CD14-positive monocyte (primary cell): ENCODE data around the gene KRT7. TPM values are rescaled to one million over a fixed set of nuclear protein-coding genes. Genes with fewer than 3 reads are reported as not detected.
"Not testable (repeated sequence)": the region's sequence is repeated elsewhere in the genome, so short reads cannot be mapped to it uniquely, and the experiment has no call there.

Experiments
- DNase-seq, 3 donors: peaks; one replicate each; pipeline ENCODE4 v3.0.0-alpha.2; 2011 to 2022
- H2AFZ ChIP-seq: 2 replicates; pipeline ENCODE4 v1.6.0; 2012; ENCODE audit warnings: mild to moderate bottlenecking, low read depth, low read length, inconsistent platforms; ENCODE audit not compliant: insufficient read depth, poor library complexity, severe bottlenecking
- H3K27ac ChIP-seq, 2 donors: 1 replicate in 1 of 2; 2 replicates in 1 of 2; pipeline ENCODE4 v1.5.1; 2012 to 2013; ENCODE audit warnings: low read length in 2 of 2, control low read depth in 1 of 2, inconsistent platforms in 1 of 2, low read depth in 1 of 2, mild to moderate bottlenecking in 1 of 2
- H3K27me3 ChIP-seq, 2 donors: one replicate each; pipeline versions ENCODE4 v1.6.0 to v1.6.1; 2011 to 2013; ENCODE audit warnings: low read length in 2 of 2; ENCODE audit not compliant: control insufficient read depth in 2 of 2, insufficient read depth in 2 of 2
- H3K36me3 ChIP-seq, 2 donors: replicated peaks in 1 of 2; 1 replicate in 1 of 2; 2 replicates in 1 of 2; pipeline versions ENCODE4 v1.5.1 to v1.6.1; 2012 to 2013; ENCODE audit warnings: low read length in 2 of 2, control low read depth in 1 of 2, inconsistent platforms in 1 of 2, mild to moderate bottlenecking in 1 of 2; ENCODE audit not compliant: insufficient read depth in 2 of 2, control insufficient read depth in 1 of 2
- H3K4me1 ChIP-seq, 2 donors: 1 replicate in 1 of 2; 2 replicates in 1 of 2; pipeline versions ENCODE4 v1.5.1 to v1.6.1; 2012 to 2013; ENCODE audit warnings: low read length in 2 of 2, control low read depth in 1 of 2, inconsistent platforms in 1 of 2, mild to moderate bottlenecking in 1 of 2, moderate library complexity in 1 of 2; ENCODE audit not compliant: insufficient read depth in 2 of 2, control insufficient read depth in 1 of 2
- H3K4me2 ChIP-seq: replicated peaks from 2 replicates; pipeline ENCODE3; 2012; ENCODE audit warnings: low read length, moderate library complexity, mild to moderate bottlenecking; ENCODE audit not compliant: poor library complexity, severe bottlenecking; ENCODE audit errors: extremely low read depth
- H3K4me3 ChIP-seq, 3 experiments: fragments of 200-600 bp in 1 of 3; sonication (generic) in 1 of 3; replicated peaks in 1 of 3; 1 replicate in 2 of 3; 2 replicates in 1 of 3; pipeline ENCODE4 v1.5.1; 2011 to 2013; ENCODE audit warnings: low read length in 3 of 3, mild to moderate bottlenecking in 3 of 3, control low read depth in 2 of 3, low read depth in 2 of 3, inconsistent platforms in 1 of 3, moderate library complexity in 1 of 3
- H3K79me2 ChIP-seq: 2 replicates; pipeline ENCODE4 v1.6.0; 2012; ENCODE audit warnings: mild to moderate bottlenecking, control low read depth, inconsistent platforms, low read length, moderate library complexity; ENCODE audit not compliant: insufficient read depth
- H3K9ac ChIP-seq: 2 replicates; pipeline ENCODE4 v1.6.0; 2017; ENCODE audit warnings: low read length, mild to moderate bottlenecking; ENCODE audit not compliant: insufficient read depth, poor library complexity, severe bottlenecking
- H3K9me3 ChIP-seq, 2 donors: replicated peaks in 1 of 2; 1 replicate in 1 of 2; 2 replicates in 1 of 2; pipeline versions ENCODE4 v1.5.1 to v1.6.1; 2012 to 2013; ENCODE audit warnings: low read length in 2 of 2, control low read depth in 1 of 2; ENCODE audit not compliant: control insufficient read depth in 1 of 2, insufficient read depth in 1 of 2
- H4K20me1 ChIP-seq: 2 replicates; pipeline ENCODE4 v1.6.0; 2012; ENCODE audit warnings: mild to moderate bottlenecking, low read length, control low read depth, moderate library complexity; ENCODE audit not compliant: insufficient read depth
- H3K27ac Mint-ChIP-seq, 7 donors: one replicate each; pipeline ENCODE4 v1.8.0; 2020; ENCODE audit warnings: mild to moderate bottlenecking in 7 of 7, mixed read lengths in 7 of 7, moderate library complexity in 6 of 7, inconsistent platforms in 2 of 7
- H3K27me3 Mint-ChIP-seq, 3 donors: one replicate each; pipeline ENCODE4 v1.8.0; 2021 to 2022; ENCODE audit warnings: low read depth in 3 of 3, mild to moderate bottlenecking in 3 of 3, mixed read lengths in 3 of 3, moderate library complexity in 3 of 3, inconsistent platforms in 1 of 3
- H3K36me3 Mint-ChIP-seq, 2 donors: one replicate each; pipeline ENCODE4 v1.8.0; 2020; ENCODE audit warnings: mixed read lengths in 2 of 2, inconsistent platforms in 1 of 2, mild to moderate bottlenecking in 1 of 2
- H3K4me1 Mint-ChIP-seq: one replicate; pipeline ENCODE4 v1.8.0; 2020; ENCODE audit warnings: mild to moderate bottlenecking, mixed read lengths
- H3K4me3 Mint-ChIP-seq, 2 donors: one replicate each; pipeline ENCODE4 v1.8.0; 2020; ENCODE audit warnings: mild to moderate bottlenecking in 2 of 2, mixed read lengths in 2 of 2, moderate library complexity in 1 of 2
- H3K9me3 Mint-ChIP-seq, 7 donors: one replicate each; pipeline ENCODE4 v1.8.0; 2020 to 2022; ENCODE audit warnings: mixed read lengths in 7 of 7, mild to moderate bottlenecking in 6 of 7, moderate library complexity in 6 of 7, inconsistent platforms in 2 of 7
- WGBS: methylation state at CpG from one replicate; pipeline ENCODE4 v1.1.5; 2013; ENCODE audit warnings: missing lambda C conversion rate; ENCODE audit not compliant: insufficient coverage; 5-methylcytosine and 5-hydroxymethylcytosine counted together
- intact Hi-C, 2 donors: fragments of 100-400 bp; cut with micrococcal nuclease; formaldehyde crosslinking; loops; one replicate each; pipeline versions ENCODE4 v1.15.0 to v1.15.1; 2023
- polyA plus RNA-seq, 3 donors: library from polyadenylated mRNA; depleted of rRNA in 1 of 3; unstranded in 2 of 3; stranded (reverse) in 1 of 3; fragments of 300-500 nt in 2 of 3; fragments of >200 nt in 1 of 3; fragmentation: Illumina TruSeq in 2 of 3; gene quantifications; 1 replicate in 2 of 3; 2 replicates in 1 of 3; pipeline ENCODE4 v1.2.3, GENCODE V29; 2012 to 2021
- TF ChIP-seq, protein P1 (sequence below): fragments of 200-600 bp; IDR thresholded peaks from one replicate; pipeline ENCODE4 v1.8.0; 2022; ENCODE audit warnings: antibody characterized with exemption, mild to moderate bottlenecking

Gene KRT7
- polyA plus RNA-seq, 3 donors: 1.3 to 2.7 TPM; not detected in 1

DNA sequence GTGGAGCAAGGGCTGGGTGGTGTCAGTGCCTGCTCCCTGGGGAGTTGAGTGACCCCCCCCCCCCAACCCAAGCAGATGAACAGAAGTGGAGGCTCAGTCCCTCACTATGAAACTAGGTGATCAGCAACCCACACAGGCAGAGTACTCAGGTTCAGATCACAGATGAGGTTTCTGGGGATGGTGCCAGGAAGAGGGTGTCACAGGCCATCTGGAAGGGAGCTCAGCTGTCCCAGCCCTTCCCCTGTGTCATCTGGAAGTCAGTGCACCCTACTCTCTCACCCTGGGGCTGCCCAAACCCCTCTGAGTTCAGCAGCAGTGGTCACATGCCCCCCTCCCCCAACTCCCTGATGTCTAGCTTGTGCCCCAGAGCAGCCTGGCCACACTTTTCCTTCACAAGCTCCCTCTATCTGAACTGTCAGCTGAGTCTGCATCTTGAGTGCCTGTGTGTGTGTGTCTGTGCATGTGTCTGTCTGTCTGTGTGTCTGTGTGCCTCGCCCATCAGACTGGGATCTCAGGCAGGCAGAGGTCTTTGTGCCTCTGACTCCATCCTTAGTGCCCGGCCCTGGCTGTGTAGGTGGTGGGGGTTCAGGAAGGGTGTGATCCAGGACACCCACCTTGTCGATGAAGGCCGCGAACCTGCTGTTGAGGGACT is 57.6 kb downstream of the KRT7 start:
- not testable (repeated sequence) for H3K9me3 ChIP-seq, H3K27ac Mint-ChIP-seq, H3K9me3 Mint-ChIP-seq

DNA sequence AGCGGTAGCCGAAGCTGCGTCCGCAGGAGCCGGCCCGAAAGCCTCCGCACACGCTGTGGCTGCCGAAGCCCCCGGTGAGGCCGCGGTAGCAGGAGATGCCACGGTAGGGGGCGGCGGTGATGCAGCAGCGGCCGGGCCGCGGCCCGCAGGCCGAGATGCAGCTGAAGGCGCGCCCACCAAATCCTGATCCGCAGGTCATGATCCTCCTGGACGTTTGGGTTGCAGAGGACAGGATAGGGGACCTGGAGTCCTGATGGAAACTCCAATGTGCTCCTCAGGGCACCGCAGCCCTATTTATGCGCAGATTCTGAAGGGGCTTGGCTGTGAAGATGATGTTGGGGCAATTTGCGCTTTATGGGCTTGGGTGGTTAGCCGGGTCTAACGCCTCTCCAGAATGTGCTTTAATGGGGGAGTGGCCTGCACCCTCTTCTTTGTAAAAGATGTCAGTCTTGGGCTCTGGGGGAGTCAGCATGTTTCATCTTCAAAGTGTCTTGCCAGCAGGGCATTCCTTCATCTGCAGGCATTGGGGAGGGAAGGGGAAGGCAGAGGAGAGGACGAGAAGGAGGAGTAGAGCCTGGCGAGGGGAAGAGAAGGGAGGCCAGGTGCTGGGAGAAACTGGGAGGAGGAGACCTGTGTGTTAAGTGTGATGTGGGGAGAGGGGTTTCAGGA is 58.4 kb downstream of the KRT7 start, which contains the start of gene KRT81:
Gene KRT81, minus strand, starts transcription at position 268 of the 669 bp plus-strand sequence. Its CDS starts 69 bp downstream, at position 199.
- Mint-ChIP-seq H3K4me1 (peaks cover 34% of the 10 kb centered on the region), H3K9me3 (peaks cover 0 to 3% (median 0%) of the 10 kb centered on the region in 7 donors), H3K36me3 (peaks cover 0 to 6% of the 10 kb centered on the region in 2 donors), H3K27me3 (peaks cover 18 to 34% (median 26%) of the 10 kb centered on the region in 3 donors), H3K27ac (peak within 1 kb of the TSS in 1 of 7 donors; percentile 41), H3K4me3 (peak within 1 kb of the TSS in 1 of 2 donors; percentile 51)
- no peaks in the 10 kb centered on the region for H3K36me3 ChIP-seq
- no peak within 1 kb of the TSS for H3K27ac ChIP-seq
- H4K20me1 ChIP-seq: no peaks in the 10 kb centered on the region
- H3K4me2 ChIP-seq: no peak within 1 kb of the TSS
- peaks cover 8 to 22% of the 10 kb centered on the region in 2 donors for H3K27me3 ChIP-seq
- H3K9me3 ChIP-seq: no peaks in the 10 kb centered on the region
- intact Hi-C loops: no loop called here
- H3K4me1 ChIP-seq: peaks cover 20 to 25% of the 10 kb centered on the region in 2 donors
- no peaks in the 10 kb centered on the region for H3K79me2 ChIP-seq
- 83% methylated on average over 10 of the region's 32 CpGs for WGBS
- no peak for DNase-seq
- H2AFZ ChIP-seq: no peak within 1 kb of the TSS
- no peak within 1 kb of the TSS for H3K9ac ChIP-seq
- no peak within 1 kb of the TSS for H3K4me3 ChIP-seq
- TF ChIP-seq, protein P1, sequence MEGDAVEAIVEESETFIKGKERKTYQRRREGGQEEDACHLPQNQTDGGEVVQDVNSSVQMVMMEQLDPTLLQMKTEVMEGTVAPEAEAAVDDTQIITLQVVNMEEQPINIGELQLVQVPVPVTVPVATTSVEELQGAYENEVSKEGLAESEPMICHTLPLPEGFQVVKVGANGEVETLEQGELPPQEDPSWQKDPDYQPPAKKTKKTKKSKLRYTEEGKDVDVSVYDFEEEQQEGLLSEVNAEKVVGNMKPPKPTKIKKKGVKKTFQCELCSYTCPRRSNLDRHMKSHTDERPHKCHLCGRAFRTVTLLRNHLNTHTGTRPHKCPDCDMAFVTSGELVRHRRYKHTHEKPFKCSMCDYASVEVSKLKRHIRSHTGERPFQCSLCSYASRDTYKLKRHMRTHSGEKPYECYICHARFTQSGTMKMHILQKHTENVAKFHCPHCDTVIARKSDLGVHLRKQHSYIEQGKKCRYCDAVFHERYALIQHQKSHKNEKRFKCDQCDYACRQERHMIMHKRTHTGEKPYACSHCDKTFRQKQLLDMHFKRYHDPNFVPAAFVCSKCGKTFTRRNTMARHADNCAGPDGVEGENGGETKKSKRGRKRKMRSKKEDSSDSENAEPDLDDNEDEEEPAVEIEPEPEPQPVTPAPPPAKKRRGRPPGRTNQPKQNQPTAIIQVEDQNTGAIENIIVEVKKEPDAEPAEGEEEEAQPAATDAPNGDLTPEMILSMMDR: no peak

More for the DNA sequence above, 57.6 kb downstream of the KRT7 start:
- H3K4me1 Mint-ChIP-seq: peaks cover 26% of the 10 kb centered on the region
- H2AFZ ChIP-seq, H3K36me3 Mint-ChIP-seq, H3K4me3 ChIP-seq, H3K4me2 ChIP-seq, H4K20me1 ChIP-seq, DNase-seq, H3K79me2 ChIP-seq, H3K4me3 Mint-ChIP-seq, intact Hi-C loops, H3K27ac ChIP-seq, H3K36me3 ChIP-seq, H3K9ac ChIP-seq: not testable (repeated sequence)
- no CpG with 5 or more reads among the region's 5 CpGs for WGBS
- peaks cover 12 to 17% of the 10 kb centered on the region in 2 donors for H3K4me1 ChIP-seq
- H3K27me3 ChIP-seq: peaks cover 8 to 21% of the 10 kb centered on the region in 2 donors
- peaks cover 18 to 34% (median 28%) of the 10 kb centered on the region in 3 donors for H3K27me3 Mint-ChIP-seq
